Measurements from ENCODE around the gene SHISA9. TPM values are rescaled to one million over a fixed set of nuclear protein-coding genes. Genes with fewer than 3 reads are reported as not detected.

Gene SHISA9
- total and polyA plus RNA-seq, 4 donors = under 0.01 to 0.46 (median 0.07) TPM

DNA sequence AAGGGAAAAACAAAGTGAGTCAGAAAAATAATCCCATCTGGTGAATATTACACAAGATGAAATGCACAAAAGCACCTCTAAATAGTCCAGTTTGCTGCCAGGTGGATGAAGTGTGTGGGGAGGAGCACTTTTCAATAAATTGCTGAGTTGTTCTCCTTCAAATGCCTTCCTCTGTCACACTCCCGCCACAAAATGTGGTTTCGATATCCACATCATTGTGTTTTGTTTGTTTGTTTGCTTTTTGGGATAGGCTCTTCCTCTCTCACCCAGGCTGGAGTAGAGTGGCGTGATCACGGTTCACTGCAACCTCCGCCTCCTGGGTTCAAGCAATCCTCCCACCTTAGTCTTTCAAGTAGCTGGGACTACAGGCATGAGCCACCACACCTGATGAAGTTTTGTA is 24.6 kb upstream of the SHISA9 start:
- no peak for DNase-seq
- 68 to 77% methylated on average over 5 of the region's 5 CpGs for WGBS, 2 donors
- no peak for ATAC-seq (ENCODE audit: insufficient read depth, low FRiP score)
- TF ChIP-seq, protein P1, sequence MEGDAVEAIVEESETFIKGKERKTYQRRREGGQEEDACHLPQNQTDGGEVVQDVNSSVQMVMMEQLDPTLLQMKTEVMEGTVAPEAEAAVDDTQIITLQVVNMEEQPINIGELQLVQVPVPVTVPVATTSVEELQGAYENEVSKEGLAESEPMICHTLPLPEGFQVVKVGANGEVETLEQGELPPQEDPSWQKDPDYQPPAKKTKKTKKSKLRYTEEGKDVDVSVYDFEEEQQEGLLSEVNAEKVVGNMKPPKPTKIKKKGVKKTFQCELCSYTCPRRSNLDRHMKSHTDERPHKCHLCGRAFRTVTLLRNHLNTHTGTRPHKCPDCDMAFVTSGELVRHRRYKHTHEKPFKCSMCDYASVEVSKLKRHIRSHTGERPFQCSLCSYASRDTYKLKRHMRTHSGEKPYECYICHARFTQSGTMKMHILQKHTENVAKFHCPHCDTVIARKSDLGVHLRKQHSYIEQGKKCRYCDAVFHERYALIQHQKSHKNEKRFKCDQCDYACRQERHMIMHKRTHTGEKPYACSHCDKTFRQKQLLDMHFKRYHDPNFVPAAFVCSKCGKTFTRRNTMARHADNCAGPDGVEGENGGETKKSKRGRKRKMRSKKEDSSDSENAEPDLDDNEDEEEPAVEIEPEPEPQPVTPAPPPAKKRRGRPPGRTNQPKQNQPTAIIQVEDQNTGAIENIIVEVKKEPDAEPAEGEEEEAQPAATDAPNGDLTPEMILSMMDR (IDR thresholded peaks at IDR 0.05; ENCODE audit: control extremely low read depth, extremely low read depth) = no peak
- Histone ChIP-seq H3K4me1 (ENCODE audit: control insufficient read depth in 5 of 5, insufficient read depth in 5 of 5, low read length in 5 of 5) (no peaks in the 10 kb centered on the region), H3K27ac (ENCODE audit: low read depth in 1 of 2, low read length in 1 of 2) (no peak overlapping the region), H3K4me3 (no peak overlapping the region), H3K9ac (ENCODE audit: insufficient read depth in 1 of 2, low read length in 2 of 2) (no peak overlapping the region), H3K9me3 (ENCODE audit: control insufficient read depth in 4 of 4, insufficient read depth in 3 of 4, low read length in 3 of 4) (peaks cover 0 to 1% (median 0%) of the 10 kb centered on the region in 4 donors), H3K36me3 (ENCODE audit: control insufficient read depth in 4 of 4, insufficient read depth in 4 of 4, low read length in 4 of 4) (no peaks in the 10 kb centered on the region), H3K27me3 (ENCODE audit: control insufficient read depth in 3 of 3, insufficient read depth in 3 of 3, low read length in 2 of 3) (no peaks in the 10 kb centered on the region)

DNA sequence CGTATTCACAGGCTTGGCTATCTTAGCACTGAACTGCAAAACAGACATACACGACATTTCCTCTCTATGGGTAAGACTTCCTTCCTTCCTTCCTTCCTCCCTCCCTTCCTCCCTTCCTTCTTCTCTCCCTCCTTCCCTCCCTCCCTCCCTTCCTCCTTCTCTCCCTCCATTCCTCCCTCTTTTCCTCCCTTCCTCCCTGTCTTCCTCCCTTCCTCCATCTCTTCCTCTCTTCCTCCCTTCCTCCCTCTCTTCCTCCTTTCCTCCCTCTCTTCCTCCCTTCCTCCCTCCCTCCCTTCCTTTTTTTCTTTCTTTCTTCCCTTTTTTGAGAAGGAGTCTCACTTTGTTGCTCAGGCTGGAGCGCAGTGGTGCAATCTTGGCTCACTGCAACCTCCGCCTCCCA is 22.4 kb upstream of the SHISA9 start:
- Histone ChIP-seq H3K4me3 (no peak overlapping the region), H3K27me3 (ENCODE audit: control insufficient read depth in 3 of 3, insufficient read depth in 3 of 3, low read length in 2 of 3) (no peaks in the 10 kb centered on the region), H3K4me1 (ENCODE audit: control insufficient read depth in 5 of 5, insufficient read depth in 5 of 5, low read length in 5 of 5) (no peaks in the 10 kb centered on the region), H3K9ac (ENCODE audit: insufficient read depth in 1 of 2, low read length in 2 of 2) (no peak overlapping the region), H3K9me3 (ENCODE audit: control insufficient read depth in 4 of 4, insufficient read depth in 3 of 4, low read length in 3 of 4) (no peaks in the 10 kb centered on the region), H3K36me3 (ENCODE audit: control insufficient read depth in 4 of 4, insufficient read depth in 4 of 4, low read length in 4 of 4) (no peaks in the 10 kb centered on the region), H3K27ac (ENCODE audit: low read depth in 1 of 2, low read length in 1 of 2) (no peak overlapping the region)
- no peak for DNase-seq
- WGBS, 2 donors = 72 to 77% methylated on average over 4 of the region's 4 CpGs
- no peak for ATAC-seq (ENCODE audit: insufficient read depth, low FRiP score)
- TF ChIP-seq, protein P1 (IDR thresholded peaks at IDR 0.05; ENCODE audit: control extremely low read depth, extremely low read depth) = no peak

DNA sequence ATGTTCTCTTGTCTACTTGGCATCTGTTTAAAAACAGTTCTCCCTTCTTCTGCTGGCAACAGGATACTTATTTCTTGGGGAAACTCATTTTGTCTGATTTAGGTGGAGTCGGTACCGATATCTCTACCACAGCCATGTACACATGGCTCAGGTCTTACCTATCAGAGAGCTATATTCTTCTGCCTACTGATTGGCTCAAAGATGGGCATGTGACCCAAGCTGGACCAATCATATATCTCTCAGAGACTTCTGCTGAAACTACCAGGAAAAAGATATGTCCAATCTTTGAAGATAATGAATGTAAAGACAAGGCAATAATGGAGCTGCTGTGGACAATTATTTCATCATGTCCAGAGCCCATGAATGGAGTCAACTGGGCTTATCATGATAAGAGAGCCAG is 21.6 kb upstream of the SHISA9 start:
- Histone ChIP-seq H3K9me3 (ENCODE audit: control insufficient read depth in 4 of 4, insufficient read depth in 3 of 4, low read length in 3 of 4) (no peaks in the 10 kb centered on the region), H3K4me1 (ENCODE audit: control insufficient read depth in 5 of 5, insufficient read depth in 5 of 5, low read length in 5 of 5) (no peaks in the 10 kb centered on the region), H3K36me3 (ENCODE audit: control insufficient read depth in 4 of 4, insufficient read depth in 4 of 4, low read length in 4 of 4) (no peaks in the 10 kb centered on the region), H3K27ac (ENCODE audit: low read depth in 1 of 2, low read length in 1 of 2) (no peak overlapping the region), H3K27me3 (ENCODE audit: control insufficient read depth in 3 of 3, insufficient read depth in 3 of 3, low read length in 2 of 3) (no peaks in the 10 kb centered on the region), H3K4me3 (no peak overlapping the region), H3K9ac (ENCODE audit: insufficient read depth in 1 of 2, low read length in 2 of 2) (no peak overlapping the region)
- DNase-seq (no peak), ATAC-seq (ENCODE audit: insufficient read depth, low FRiP score) (no peak)
- WGBS, 2 donors = 93 to 98% methylated on average over 2 of the region's 2 CpGs
- TF ChIP-seq, protein P1 (IDR thresholded peaks at IDR 0.05; ENCODE audit: control extremely low read depth, extremely low read depth) = no peak

DNA sequence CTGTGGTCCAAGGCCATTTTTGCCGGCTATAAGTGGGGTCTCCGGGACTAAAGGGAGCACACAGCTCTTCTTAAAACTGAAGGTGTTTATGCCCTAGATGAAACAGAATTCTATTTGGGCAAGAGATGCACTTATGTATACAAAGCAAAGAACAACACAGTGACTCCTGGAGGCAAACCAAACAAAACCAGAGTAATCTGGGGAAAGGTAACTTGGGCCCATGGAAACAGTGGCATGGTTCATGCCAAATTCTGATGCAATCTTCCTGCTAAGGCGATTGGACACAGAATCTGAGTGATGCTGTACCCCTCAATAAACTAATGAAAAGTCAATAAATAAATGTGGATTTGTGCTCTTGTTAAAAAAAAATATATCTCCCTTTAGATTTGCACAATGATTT is 20.2 kb upstream of the SHISA9 start:
- Histone ChIP-seq H3K4me1 (ENCODE audit: control insufficient read depth in 5 of 5, insufficient read depth in 5 of 5, low read length in 5 of 5) (no peaks in the 10 kb centered on the region), H3K4me3 (no peak overlapping the region), H3K36me3 (ENCODE audit: control insufficient read depth in 4 of 4, insufficient read depth in 4 of 4, low read length in 4 of 4) (no peaks in the 10 kb centered on the region), H3K27ac (ENCODE audit: low read depth in 1 of 2, low read length in 1 of 2) (no peak overlapping the region), H3K9me3 (ENCODE audit: control insufficient read depth in 4 of 4, insufficient read depth in 3 of 4, low read length in 3 of 4) (no peaks in the 10 kb centered on the region), H3K9ac (ENCODE audit: insufficient read depth in 1 of 2, low read length in 2 of 2) (no peak overlapping the region), H3K27me3 (ENCODE audit: control insufficient read depth in 3 of 3, insufficient read depth in 3 of 3, low read length in 2 of 3) (no peaks in the 10 kb centered on the region)
- no peak for ATAC-seq (ENCODE audit: insufficient read depth, low FRiP score)
- no peak for DNase-seq
- TF ChIP-seq, protein P1 (IDR thresholded peaks at IDR 0.05; ENCODE audit: control extremely low read depth, extremely low read depth) = no peak
- 82 to 89% methylated on average over 3 of the region's 3 CpGs for WGBS, 2 donors
